SIG-M5 (cell line): ENCODE results near the gene MET.
"Not testable (repeated sequence)": the region's sequence is repeated elsewhere in the genome, so short reads cannot be mapped to it uniquely, and the experiment has no call there.

Experiments used
- DNase-seq: peaks from one replicate; lab custom pipeline; 2025; lab: John Stamatoyannopoulos, UW

MET gene

GRCh38 chr7:116728413-116728812, 56.4 kb downstream of the MET start:
- DNase-seq = no peak

DNA sequence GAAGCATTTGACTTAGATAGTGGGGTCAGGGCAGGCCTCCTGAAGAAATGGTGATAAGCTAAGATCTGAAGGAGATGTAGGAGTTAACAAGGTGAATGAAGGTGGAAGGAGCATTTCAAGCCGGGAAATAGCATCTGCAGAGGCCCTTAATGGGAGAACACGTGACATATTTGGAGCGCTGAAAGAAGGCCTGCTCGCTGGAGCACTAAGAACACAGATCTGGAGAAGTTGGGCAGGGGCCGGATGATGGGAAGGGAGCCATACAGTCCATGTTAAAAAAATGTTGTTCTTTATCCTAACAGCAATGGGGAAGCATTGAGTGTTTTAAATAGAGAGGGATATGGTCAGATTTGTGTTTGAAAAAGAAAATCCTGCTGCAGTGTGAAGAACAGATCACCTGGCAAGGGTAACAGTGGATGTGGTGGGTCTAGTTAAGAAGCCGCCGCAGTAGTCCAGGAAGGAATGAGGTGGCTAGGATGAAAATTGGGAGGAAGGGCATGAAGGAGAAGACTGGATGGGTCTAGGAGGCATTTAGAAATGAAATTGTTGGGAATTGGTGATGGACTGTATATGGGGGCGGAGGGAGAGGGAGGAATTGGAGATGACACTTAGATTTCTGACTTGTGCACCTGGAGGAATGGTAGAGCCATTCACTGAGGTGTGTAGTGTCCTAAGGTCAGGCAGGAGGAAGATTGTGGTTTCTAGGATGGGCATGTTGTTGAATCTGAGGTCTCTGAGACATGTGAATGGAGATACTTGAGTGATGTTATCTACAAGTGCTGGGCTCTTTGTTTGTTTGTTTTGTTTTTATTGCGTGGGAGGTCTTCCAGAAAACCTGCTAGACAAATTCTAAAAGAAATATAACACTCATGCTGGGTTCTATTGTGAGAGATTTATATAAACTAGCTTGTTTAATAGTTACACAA, 58.4 kb downstream of the MET start:
- DNase-seq = no peak

DNA sequence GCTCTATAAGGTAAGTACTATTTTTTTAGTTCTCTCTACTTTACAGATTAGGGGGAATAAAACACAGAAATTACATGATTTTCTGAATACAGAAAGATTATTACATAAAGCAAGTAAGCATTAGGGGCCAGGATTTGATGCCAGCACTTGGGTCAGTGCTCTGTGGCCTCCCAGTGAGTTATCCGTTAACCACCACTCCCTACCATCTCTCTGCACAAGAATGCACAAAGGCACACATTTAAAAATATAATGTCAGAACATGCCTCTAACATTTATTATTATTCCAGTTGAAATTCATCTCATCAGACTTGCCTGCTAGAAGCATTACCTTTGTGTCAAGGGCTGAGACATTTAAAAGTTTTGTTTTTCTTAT, 59.0 kb downstream of the MET start:
- DNase-seq = no peak

DNA sequence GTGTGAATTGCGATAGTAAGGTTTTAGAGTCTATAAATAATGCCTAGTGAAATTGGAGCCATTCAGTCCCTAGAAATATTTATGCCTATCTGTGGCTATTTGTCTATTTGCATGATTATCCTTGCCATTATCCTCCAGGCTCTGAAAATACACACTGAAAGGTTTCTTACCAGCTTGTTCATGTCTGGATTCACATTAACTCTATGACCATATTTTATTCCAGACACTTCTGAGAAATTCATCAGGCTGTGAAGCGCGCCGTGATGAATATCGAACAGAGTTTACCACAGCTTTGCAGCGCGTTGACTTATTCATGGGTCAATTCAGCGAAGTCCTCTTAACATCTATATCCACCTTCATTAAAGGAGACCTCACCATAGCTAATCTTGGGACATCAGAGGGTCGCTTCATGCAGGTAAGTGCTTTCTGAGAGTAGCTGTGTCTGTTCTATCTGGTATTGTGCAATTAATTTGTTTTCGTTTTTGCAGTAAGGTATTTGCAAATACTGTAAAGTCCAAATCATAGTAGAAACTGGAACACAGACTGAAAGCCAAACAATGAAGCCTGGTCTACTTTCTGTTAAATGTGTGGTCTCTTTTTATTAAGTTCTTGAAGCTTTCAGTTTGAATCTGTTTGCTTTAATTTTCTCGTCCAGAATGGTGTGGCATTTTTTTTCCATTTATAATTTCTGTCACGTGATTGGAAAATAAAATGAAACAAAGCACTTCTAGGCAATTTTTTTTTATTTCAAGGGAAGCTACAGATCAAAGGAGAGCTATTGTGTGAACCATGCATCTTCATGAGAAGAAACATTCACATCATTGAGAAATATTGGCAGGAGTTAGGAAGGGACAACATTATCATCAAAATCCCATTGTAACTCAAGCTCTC, 59.7 kb downstream of the MET start:
- DNase-seq = no peak

DNA sequence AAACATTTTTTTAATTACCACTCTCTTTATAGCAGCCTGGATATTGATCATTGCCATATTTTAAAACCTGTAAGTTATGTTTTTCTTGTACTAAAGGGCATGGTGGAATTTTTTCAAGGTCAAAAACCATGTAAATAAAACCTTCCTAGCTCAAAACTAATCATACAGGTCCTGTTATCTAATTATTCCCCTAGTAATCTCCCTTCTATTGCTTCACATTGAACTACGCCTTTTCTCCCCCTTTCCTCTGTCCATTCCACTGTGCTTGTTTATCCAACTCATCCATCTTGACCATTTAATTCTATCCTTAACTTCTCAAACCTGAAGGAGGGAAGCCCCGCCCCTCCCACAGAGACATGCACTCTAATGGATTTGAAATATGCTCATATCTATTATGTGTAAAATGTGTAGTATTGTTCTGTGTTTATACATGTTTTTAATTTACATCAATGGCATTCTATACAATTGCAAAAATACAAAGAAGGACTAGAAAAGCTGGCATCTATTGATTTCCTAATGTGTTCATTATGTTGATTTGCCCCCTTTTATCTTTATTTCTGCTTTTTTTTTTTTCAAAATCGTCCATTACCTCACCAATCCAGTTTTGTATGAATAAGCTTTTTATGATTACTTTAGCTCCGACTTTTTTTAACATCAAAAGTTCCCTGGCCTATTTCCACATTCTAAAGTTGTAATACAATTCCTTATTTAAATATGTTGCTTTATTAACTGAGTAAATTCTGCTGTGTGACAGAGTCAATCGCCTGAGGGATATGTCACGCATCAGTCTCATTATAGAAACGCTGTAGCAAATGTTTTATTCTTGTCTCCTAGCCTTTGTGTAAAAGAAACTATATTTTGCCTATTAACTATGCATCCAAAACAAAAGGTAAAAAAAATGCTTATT, 61.0 kb downstream of the MET start:
- DNase-seq = no peak

DNA sequence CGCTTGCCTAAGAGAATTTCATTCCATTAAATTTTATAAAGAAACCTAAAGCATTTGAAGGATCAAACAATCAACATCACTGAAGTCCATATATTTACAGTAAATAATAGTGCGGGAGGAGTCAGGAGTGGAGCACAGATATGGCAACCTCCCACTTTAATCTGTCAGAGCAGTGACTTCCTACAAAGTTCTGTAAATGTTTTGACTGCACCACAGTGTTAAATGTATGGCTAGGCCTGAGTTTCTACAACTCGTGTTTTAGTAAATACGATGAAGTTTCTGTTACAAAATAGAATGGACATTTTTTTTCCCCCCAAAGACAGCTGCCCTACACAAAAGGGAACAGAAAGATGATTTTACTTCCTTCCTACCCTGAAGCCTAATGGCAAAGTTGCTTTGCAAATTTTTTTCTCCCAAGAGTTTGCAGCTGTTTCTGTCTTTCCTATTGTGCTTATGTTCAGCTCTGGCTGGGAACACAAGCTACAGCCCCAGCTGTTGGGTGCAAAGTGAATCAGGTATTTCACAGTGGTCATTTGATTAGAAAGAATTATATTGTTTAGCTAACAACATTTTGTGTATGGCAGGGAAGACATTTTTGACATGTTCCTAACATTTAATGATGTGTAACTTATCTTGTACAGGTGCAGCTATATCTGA, 62.1 kb downstream of the MET start:
- DNase-seq = no peak

- DNase-seq = no peak
Observed at GRCh38 chr7:116734710-116735109, 62.7 kb downstream of the MET start.

- DNase-seq = no peak
Observed at GRCh38 chr7:116736927-116737715, 65.1 kb downstream of the MET start.

DNA sequence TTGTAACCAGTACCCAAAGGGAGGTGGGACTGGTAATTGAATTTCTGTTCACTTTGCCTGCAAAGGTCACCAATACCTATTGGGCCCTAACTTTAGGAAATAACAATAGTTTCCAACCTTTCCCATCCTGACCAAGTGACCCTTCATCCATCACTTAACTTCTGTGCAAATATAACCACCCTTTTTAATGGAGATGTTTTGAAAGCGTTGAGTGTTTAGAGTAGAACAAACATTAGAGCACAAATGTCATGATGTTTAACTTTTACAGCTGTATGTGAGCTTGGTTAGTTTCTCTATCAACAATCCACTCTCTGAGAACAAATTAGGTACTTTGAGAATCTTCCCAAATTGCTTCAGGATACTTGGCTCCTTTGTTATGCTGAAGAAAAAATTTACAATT, 66.4 kb downstream of the MET start:
- no peak for DNase-seq

GRCh38 chr7:116739307-116739706, 67.3 kb downstream of the MET start:
- DNase-seq = no peak

GRCh38 chr7:116740231-116740630, 68.2 kb downstream of the MET start:
- no peak for DNase-seq

DNA sequence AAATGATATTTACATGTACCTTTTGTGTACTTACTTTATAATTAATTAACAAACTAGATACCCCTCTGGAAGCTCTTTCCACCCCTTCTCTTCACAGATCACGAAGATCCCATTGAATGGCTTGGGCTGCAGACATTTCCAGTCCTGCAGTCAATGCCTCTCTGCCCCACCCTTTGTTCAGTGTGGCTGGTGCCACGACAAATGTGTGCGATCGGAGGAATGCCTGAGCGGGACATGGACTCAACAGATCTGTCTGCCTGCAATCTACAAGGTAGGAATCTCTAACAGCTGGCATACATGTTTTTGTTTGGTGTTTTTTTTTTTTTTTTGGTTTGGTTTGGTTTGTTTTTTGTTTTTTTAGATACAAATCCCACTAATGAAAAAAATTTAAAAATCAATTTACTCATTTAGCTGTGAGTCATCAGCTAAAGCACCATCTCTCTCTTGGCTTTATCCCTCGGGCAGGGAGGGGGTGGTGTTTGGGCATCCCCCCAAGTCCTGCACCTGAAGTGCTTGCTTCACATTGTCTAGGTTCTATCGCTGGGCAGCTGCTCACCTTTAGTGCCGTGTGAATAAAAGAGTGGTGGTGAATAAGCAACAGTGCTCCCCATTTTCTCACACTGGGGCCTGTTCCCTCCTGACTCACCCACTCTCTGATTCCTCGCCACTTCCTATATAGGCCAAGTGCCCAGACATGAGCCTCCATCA, 68.9 kb downstream of the MET start:
- DNase-seq = no peak

GRCh38 chr7:116741625-116742316, 69.8 kb downstream of the MET start:
- DNase-seq = no peak

DNA sequence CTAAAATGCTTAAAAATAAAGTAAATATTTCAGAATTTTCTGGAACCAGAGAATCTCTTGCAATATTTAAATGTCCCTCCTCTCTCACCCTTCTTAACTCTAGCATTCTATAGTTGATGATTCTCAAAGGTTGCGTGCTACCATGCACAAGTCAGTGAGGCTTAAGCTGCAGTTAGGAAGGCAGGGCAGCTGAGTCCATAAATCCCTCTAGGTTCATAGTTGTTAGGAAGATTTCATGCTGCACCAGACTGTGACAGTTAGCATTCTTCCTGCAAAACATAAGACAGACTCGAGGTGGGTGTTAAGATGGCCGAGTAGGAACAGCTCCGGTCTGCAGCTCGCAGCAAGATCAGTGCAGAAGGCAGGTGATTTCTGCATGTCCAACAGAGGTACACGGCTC, 70.6 kb downstream of the MET start:
- DNase-seq = no peak

GRCh38 chr7:116743835-116744234, 71.8 kb downstream of the MET start:
- not testable (repeated sequence) for DNase-seq

GRCh38 chr7:116746388-116746787, 74.4 kb downstream of the MET start:
- not testable (repeated sequence) for DNase-seq

- DNase-seq = not testable (repeated sequence)
Observed at GRCh38 chr7:116751070-116751469, 79.1 kb downstream of the MET start.

- DNase-seq = no peak
Observed at GRCh38 chr7:116752305-116753074, 80.5 kb downstream of the MET start.

GRCh38 chr7:116753130-116753529, 81.1 kb downstream of the MET start:
- no peak for DNase-seq
